ENCODE results near the gene PLPP1. TPM values are rescaled to one million over a fixed set of nuclear protein-coding genes. Genes with fewer than 3 reads are reported as not detected.

Gene PLPP1
- total RNA-seq, 1 donor from 2014 or later = 23.9 TPM

DNA sequence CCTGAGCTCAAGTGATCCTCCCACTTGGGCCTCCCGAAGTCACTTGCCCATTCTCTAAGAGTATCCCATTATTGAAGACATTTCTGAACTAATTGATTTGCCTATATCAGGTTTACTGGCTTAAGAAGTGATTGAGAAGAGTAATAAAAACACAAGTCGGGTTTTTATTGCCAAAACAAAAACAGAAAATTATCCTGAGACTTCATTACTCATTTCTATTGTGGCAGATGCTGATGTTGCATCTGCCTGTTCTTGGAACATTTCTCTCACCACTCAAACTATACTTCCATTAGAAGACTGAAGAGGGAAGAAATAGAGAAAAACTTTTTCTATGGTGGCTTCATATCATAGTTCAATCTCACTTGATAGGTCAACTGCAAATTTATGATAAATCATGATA is 41.9 kb upstream of the PLPP1 start:
- no peak for TF ChIP-seq EZH2 (IDR thresholded peaks at IDR 0.05)
- no peak for TF ChIP-seq EZH2phosphoT487 (IDR thresholded peaks at IDR 0.05)
- TF ChIP-seq CTCF (IDR thresholded peaks at IDR 0.05) = no peak
- Histone ChIP-seq H3K4me1 (peaks cover 3% of the 10 kb centered on the region), H3F3A (ENCODE audit: low read depth) (peaks cover 6% of the 10 kb centered on the region), H2AFZ (replicated peaks) (no peak overlapping the region), H3K27ac (no peak overlapping the region), H3K79me2 (ENCODE audit: low read depth) (no peaks in the 10 kb centered on the region), H4K20me1 (ENCODE audit: low read depth) (no peaks in the 10 kb centered on the region), H3K27me3 (no peaks in the 10 kb centered on the region), H3K9me3 (ENCODE audit: low read depth) (no peaks in the 10 kb centered on the region), H3K9ac (no peak overlapping the region), H3K36me3 (no peaks in the 10 kb centered on the region), H3K4me3 (no peak overlapping the region), H3K4me2 (no peak overlapping the region)
- H3K9me3 Mint-ChIP-seq = no peaks in the 10 kb centered on the region
- peaks cover 5% of the 10 kb centered on the region for H3K27me3 Mint-ChIP-seq (ENCODE audit: insufficient read depth, low read depth)
- H3K4me1 Mint-ChIP-seq = peaks cover 4% of the 10 kb centered on the region
- H3K27ac Mint-ChIP-seq = no peak overlapping the region
- no peaks in the 10 kb centered on the region for H3K36me3 Mint-ChIP-seq
- no peak for DNase-seq (ENCODE audit: low spot score)
- no peak overlapping the region for H3K4me3 Mint-ChIP-seq

DNA sequence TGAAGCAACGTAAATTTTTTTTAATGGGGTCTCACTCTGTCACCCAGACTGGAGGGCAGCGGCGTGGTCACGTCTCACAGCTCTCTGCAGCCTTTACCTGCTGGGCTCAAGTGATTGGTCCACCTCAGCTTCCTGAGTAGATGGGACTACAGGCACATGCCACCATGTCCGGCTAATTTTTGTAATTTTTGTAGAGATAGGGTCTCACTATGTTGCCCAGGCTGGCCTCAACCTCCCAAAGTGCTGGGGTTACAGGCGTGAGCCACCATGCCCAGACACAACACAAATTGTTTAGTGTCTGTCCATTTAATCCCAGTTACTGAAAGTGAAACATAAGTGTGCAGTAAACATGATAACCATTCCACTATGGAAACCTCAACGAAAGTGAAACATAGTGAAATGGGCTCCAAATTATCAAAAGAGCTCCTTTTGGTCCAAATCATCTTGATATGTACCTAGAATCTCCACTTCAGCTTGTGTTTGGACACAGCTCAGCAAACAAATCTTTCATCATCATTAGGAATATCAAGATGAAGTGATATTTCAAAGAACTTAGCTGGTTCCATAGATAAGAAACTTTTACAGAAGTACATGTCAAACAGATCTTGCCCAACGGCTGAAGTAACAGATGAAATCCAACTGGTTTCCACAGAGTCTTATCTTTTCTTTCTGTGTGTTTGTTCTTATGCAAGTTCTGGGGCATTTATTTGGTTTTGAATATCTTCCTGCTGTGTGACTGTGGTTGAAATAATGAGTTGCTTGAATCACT is 41.2 kb upstream of the PLPP1 start:
- no peak for DNase-seq (ENCODE audit: low spot score)
- Mint-ChIP-seq H3K4me3 (no peak overlapping the region), H3K4me1 (peaks cover 4% of the 10 kb centered on the region), H3K27me3 (ENCODE audit: insufficient read depth, low read depth) (peaks cover 5% of the 10 kb centered on the region), H3K36me3 (no peaks in the 10 kb centered on the region), H3K9me3 (no peaks in the 10 kb centered on the region), H3K27ac (no peak overlapping the region)
- no peaks in the 10 kb centered on the region for H4K20me1 ChIP-seq (ENCODE audit: low read depth)
- H3K79me2 ChIP-seq (ENCODE audit: low read depth) = no peaks in the 10 kb centered on the region
- no peak overlapping the region for H3K27ac ChIP-seq
- no peak overlapping the region for H3K4me3 ChIP-seq
- H3K36me3 ChIP-seq = no peaks in the 10 kb centered on the region
- H3K4me1 ChIP-seq = peaks cover 3% of the 10 kb centered on the region
- H3K27me3 ChIP-seq = no peaks in the 10 kb centered on the region
- peaks cover 7% of the 10 kb centered on the region for H3F3A ChIP-seq (ENCODE audit: low read depth)
- H3K9ac ChIP-seq = no peak overlapping the region
- H2AFZ ChIP-seq (replicated peaks) = no peak overlapping the region
- no peak overlapping the region for H3K4me2 ChIP-seq
- TF ChIP-seq EZH2phosphoT487 (IDR thresholded peaks at IDR 0.05) (no peak), EZH2 (IDR thresholded peaks at IDR 0.05) (no peak), CTCF (IDR thresholded peaks at IDR 0.05) (no peak)
- H3K9me3 ChIP-seq (ENCODE audit: low read depth) = no peaks in the 10 kb centered on the region

DNA sequence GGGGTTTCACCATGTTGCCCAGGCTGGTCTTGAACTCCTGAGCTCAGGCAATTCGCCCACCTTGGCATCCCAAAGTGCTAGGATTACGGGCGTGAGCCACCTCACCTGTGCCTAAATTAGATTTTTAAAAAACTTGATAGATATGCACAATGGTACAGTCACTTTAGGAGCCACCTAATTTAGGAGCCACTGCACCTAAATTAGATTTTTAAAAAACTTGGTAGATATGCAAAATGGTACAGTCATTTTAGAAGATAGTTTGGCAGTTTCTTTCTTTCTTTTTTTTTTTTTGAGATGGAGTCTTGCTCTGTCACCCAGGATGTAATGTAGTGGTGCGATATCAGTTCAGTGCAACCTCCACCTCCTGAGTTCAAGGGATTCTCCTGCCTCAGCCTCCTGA is 37.8 kb upstream of the PLPP1 start:
- H2AFZ ChIP-seq (replicated peaks) = no peak overlapping the region
- no peak for DNase-seq (ENCODE audit: low spot score)
- no peaks in the 10 kb centered on the region for H4K20me1 ChIP-seq (ENCODE audit: low read depth)
- TF ChIP-seq CTCF (IDR thresholded peaks at IDR 0.05) = no peak
- TF ChIP-seq EZH2phosphoT487 (IDR thresholded peaks at IDR 0.05) = no peak
- TF ChIP-seq EZH2 (IDR thresholded peaks at IDR 0.05) = no peak
- no peak overlapping the region for H3K27ac ChIP-seq
- Mint-ChIP-seq H3K27me3 (ENCODE audit: insufficient read depth, low read depth) (peaks cover 5% of the 10 kb centered on the region), H3K4me3 (no peak overlapping the region), H3K27ac (no peak overlapping the region), H3K4me1 (peaks cover 9% of the 10 kb centered on the region), H3K9me3 (no peaks in the 10 kb centered on the region), H3K36me3 (no peaks in the 10 kb centered on the region)
- H3K27me3 ChIP-seq = no peaks in the 10 kb centered on the region
- peaks cover 28% of the 10 kb centered on the region for H3K4me1 ChIP-seq
- H3K4me3 ChIP-seq = no peak overlapping the region
- no peaks in the 10 kb centered on the region for H3K79me2 ChIP-seq (ENCODE audit: low read depth)
- H3K9me3 ChIP-seq (ENCODE audit: low read depth) = no peaks in the 10 kb centered on the region
- H3F3A ChIP-seq (ENCODE audit: low read depth) = peaks cover 36% of the 10 kb centered on the region
- no peak overlapping the region for H3K9ac ChIP-seq
- no peaks in the 10 kb centered on the region for H3K36me3 ChIP-seq
- H3K4me2 ChIP-seq = no peak overlapping the region
